PC-3 (cell line): ENCODE results near the gene TMPRSS3.

ENCODE experiments used
- EZH2 ChIP-seq: fragments of 300-600 bp; sonication (generic); IDR thresholded peaks from one replicate; pipeline ENCODE4 v1.6.1; 2017; ENCODE audit warnings: antibody characterized with exemption, mild to moderate bottlenecking, low read length; ENCODE audit not compliant: unreplicated experiment
- TF ChIP-seq, protein P1 (sequence below): fragments of 300-600 bp; sonication (generic); conservative IDR thresholded peaks from 2 replicates; pipeline ENCODE4 v1.5.1; 2017; ENCODE audit warnings: antibody characterized with exemption, low read depth, mild to moderate bottlenecking, low read length

DNA sequence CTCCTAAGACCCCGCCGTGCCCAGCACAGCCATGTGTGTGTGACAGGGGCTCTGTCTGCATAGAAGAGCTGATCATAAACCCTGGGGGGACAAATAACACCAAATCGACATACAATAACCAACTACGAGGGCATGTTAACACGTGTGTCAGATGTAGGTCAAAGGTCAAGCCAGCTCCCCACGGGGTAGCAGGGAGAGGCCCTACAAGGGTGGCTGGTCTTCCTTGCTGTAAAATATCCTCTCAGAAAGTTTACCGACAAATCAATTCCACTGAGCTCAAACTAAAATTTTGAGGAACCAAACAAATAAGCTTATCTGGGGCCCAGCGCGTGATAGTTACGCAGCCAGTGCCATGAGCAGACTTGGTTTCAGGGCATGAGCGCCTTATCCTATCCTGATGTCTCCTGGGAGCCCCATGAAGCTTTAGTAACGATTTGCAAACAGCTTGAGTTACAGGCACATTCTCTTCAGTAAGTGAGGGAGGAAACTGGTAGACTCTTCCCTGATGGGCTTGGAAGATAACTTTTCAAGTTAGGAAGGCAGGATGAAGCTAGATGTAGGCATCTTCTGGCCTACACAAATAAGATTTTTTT, 2.7 kb upstream of the TMPRSS3 start:
- TF ChIP-seq, protein P1, sequence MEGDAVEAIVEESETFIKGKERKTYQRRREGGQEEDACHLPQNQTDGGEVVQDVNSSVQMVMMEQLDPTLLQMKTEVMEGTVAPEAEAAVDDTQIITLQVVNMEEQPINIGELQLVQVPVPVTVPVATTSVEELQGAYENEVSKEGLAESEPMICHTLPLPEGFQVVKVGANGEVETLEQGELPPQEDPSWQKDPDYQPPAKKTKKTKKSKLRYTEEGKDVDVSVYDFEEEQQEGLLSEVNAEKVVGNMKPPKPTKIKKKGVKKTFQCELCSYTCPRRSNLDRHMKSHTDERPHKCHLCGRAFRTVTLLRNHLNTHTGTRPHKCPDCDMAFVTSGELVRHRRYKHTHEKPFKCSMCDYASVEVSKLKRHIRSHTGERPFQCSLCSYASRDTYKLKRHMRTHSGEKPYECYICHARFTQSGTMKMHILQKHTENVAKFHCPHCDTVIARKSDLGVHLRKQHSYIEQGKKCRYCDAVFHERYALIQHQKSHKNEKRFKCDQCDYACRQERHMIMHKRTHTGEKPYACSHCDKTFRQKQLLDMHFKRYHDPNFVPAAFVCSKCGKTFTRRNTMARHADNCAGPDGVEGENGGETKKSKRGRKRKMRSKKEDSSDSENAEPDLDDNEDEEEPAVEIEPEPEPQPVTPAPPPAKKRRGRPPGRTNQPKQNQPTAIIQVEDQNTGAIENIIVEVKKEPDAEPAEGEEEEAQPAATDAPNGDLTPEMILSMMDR: no peak
- no peak for TF ChIP-seq EZH2
